ENCODE results near the gene KIF9.
"Not testable (repeated sequence)": the region's sequence is repeated elsewhere in the genome, so short reads cannot be mapped to it uniquely, and the experiment has no call there.

The KIF9 gene

GRCh38 chr3:47282424-47283192 lies at the start of gene KIF9, which contains the start of gene KLHL18:
KIF9 (minus strand) TSS chr3:47282799; CDS start chr3:47277374, 5,425 bp downstream.
KLHL18 (plus strand) TSS chr3:47282944; CDS start chr3:47282966, 22 bp downstream.
- peak; percentile 88 to 90 for ATAC-seq

DNA sequence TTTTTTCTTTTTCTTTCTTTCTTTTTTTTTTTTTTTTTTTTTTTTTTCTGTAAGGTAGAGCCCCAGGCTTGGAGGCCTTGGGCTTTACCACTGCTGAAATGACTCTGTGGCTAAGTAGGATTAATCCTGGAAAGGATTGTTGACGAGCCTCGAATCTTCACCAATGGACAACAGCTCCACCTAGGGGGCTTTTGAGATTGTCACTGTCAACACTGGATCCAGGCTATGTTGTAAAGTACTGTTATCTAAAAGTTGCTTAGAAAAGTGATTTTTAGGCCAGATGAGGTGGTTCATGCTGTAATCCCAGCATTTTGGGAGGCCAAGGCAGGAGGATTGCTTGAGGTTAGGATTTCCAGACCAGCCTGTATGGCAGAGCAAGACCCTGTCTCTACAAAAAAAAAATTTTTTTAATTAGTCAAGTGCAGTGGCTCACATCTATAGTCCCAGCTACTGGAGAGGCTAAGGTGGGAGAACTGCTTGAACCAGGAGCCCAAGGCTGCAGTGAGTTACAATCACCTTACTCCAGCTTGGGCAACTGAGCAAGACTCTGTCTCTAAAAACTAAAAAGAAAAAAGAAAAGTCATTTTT lies 41.8 kb upstream of the KIF9 start:
- ATAC-seq = peak; percentile 38 to 66

- no peak for ATAC-seq
These were observed 41.1 kb upstream of the KIF9 start for GRCh38 chr3:47323431-47324277.

GRCh38 chr3:47319956-47320355 lies 37.4 kb upstream of the KIF9 start:
- no peak for ATAC-seq

DNA sequence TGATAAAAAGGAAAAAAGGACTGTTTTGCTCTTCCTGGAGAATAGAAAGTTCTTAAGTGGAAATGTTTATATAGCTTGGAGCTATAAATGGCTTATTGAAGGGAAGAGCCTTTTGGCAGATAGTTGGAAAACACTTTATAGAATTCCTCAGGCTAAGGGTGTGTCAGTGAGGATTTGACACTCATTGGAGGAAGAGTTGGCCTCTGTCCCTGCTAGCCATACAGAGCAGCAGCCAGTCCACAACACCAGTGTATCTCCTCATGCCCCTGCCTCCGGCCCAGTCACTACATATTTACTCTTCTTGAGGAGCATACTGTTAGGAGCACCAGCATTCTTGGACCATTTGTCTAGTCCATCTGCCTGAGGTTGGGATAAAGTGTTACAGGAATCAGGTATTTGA lies 36.3 kb upstream of the KIF9 start:
- no peak for ATAC-seq

DNA sequence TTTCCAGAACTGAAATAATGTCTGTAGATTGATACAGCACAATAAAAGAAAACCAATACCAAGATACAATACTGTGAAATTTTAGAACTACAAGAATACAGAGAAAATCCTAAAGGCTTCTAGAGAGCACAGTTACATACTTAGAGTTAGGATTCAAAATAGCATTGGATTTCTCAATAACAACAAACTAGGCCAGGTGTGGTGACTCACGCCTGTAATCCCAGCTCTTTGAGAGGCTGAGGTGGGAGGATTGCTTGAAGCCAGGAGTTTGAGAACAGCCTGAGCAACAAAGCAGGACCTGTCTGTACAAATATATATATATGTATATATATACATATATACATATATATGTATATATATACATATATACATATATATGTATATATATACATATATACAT lies 33.6 kb upstream of the KIF9 start:
- ATAC-seq = not testable (repeated sequence)

DNA sequence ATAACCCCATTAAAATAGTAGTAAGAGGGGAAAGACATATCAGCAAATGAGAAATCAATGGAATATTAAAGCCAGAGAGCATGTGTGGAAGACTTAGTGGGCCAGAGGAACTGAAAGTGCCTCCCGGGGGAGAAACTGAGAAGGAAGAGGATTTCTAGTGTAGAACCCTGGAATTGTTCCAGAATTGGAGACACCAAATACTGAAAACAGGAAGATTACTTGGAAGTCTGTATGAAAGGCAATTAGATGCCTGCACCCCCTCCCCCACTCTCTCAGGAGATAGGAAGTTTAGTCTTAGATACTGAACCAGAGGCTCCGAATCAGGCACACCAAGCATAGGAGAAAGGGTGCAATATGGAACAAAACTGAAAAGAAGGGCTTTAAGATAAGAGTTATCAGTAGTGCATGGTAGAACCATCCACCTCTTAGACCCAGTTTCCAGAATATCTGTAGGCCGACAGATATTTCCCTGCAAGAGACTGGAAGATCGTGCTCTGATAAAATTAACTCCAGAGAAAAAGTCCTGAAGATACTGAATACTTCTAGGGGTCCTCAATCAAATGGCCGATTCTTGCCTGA lies 32.6 kb upstream of the KIF9 start:
- ATAC-seq = no peak

GRCh38 chr3:47314056-47314764 lies 31.6 kb upstream of the KIF9 start:
- ATAC-seq = no peak

- ATAC-seq = no peak
These were observed 30.9 kb upstream of the KIF9 start for GRCh38 chr3:47313341-47314055.

GRCh38 chr3:47310391-47310790 lies 27.8 kb upstream of the KIF9 start:
- no peak for ATAC-seq

GRCh38 chr3:47309231-47309630 lies 26.6 kb upstream of the KIF9 start:
- not testable (repeated sequence) for ATAC-seq

DNA sequence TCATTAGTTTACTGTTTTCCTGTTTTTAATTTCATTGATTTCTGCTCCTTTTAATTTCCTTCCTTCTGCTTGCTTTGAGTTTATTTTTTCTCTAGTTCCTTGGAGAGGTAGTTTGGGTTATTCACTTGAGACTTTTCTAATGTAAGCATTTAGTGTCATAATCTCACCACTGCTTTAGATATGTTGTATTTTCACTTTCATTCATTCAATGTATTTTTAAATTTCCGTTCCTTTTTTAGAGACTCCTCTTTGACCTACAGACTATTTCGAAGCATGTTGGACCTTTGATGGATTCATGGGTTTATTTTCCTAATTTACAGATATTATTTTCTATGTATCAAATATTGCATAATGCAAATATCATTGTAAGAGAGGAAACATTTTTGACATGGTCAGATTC lies 23.4 kb upstream of the KIF9 start:
- no peak for ATAC-seq

DNA sequence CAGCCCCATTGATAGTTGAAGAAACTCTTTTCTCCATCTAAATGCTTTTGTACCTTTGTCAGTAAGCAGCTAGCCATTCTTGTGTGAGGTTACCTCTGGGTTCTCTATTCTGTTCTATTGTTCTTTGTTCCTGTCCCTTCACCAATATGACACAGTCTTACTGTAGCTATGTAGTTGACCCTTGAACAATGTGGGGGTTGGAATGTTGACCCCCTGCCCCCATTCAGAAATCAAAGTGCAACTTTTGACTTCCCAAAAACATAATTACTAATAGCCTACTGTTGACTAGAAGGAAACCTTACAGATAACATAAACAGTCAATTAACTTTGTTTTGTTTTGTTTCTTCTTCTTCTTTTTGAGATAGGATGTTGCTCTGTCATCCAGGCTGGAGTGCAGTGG lies 18.9 kb upstream of the KIF9 start:
- ATAC-seq = no peak

GRCh38 chr3:47299381-47300318 lies 17.1 kb upstream of the KIF9 start:
- no peak for ATAC-seq

DNA sequence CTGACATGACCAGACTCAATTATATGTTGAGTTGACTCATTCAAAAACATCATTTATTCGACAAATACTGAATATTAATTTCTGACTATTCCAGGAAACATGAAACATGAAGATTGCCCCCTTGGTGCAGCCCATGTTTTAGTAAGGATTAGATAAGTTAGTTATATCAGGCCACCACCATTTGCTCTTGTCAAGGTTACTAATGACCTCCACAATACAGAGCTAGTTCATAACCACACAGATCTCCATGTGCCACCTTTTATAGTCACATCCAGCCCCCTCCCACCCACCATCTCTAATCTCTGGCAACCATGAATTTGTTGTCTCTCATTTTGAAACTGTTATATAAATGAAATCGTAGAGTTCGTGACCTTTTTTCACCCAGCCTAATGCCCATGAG lies 15.8 kb upstream of the KIF9 start:
- no peak for ATAC-seq

DNA sequence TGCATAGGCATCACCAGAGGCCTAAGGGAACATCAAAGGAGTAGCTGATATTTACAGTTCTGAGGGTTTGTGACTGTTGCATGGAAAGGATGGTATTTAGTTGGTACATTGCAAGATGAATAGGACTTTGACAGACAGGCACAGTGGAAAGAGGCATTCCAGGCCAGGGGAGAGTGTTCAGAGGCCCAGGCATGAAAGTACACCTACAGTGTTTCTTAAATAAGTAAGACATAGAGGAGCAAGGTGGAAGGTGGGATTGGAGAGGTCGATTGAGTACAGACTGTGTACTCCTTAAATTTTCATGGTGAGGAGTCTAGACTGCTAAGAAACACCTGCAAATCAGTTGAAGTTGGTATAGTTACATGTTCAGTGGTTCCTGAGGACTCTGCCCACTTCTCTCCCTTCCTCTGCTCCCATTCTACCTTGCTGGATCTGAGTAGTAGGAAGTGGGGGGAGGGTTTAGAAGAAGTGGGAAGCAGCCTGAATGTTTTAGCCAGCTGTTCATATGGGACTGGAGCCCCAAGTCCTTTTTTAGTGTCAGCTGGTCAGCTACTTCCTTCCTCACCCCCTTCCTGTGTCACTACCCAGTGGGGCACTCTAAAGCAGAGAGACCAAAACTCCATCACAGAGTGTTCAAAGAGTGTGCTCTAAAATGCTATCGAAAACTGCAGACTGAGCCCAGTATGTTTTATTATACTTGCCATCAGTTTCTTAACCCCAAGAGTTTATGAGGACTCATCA lies 14.1 kb upstream of the KIF9 start:
- ATAC-seq = no peak

DNA sequence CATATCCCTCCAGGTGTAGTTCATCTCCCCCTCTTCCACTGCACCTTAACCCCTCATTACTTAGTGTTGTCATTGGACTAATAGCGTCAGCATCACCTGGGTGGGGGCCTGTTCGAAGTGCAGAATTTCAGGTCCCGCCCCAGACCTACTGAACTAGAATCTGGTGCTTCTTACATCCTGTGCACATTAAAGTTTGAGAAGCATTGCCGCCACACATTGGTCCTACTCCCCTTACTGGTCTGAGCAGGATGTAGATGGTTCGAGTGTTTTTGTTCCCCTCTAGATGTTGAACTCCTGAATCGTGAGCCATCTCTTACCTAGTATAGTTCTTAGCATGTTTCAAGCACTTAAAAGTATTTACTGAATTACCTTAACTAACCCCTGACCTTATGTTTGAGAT lies 13.4 kb upstream of the KIF9 start:
- no peak for ATAC-seq

DNA sequence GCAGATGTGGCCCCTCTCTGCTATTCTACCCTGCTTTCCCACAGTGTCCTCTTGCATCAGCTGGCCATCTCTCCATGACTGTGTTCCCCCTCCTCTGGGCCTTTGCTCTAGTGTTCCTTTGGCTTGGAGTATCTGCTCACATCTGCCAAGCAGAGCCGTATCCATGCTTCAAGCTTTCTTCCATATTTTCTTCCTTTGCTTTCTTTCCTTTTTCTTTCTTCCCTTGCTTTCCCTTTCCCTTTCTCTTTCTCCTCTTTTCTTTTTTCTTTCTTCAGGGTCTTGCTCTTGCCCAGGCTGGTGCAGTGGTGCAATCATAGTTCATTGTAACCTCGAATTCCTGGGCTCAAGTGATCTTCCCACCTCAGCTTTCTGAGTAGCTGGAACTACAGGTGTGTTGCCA lies 12.7 kb upstream of the KIF9 start:
- no peak for ATAC-seq

- no peak for ATAC-seq
These were observed 11.8 kb upstream of the KIF9 start for GRCh38 chr3:47294392-47294791.

DNA sequence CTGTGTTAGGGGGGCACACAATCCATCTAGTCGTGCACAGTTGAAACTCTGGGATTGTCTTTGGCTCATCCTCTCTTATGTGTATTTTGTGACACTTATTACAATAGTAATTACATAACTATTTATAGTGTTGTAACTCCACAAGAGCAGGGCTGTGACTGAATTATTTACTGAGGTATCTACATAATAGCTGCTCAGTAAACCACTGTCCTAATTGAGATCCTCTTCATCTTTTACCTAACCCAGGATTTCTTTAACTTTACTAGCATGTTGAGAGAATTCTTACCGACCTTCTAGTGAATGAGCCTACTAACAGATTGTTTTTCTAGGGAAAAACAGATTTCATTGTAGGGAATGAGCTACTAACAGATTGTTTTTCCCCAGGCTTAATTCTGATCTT lies 11.2 kb upstream of the KIF9 start:
- no peak for ATAC-seq
